GM12878 (cell line): ENCODE data around the gene ARHGEF3. TPM values are rescaled to one million over a fixed set of nuclear protein-coding genes. Genes with fewer than 3 reads are reported as not detected.

Source experiments
- ATF7 ChIP-seq: fragments of 450-650 bp; IDR thresholded peaks from 2 replicates; pipeline ENCODE4 v1.6.1; 2016; ENCODE audit warnings: low read depth, mild to moderate bottlenecking
- CREB1 ChIP-seq: IDR thresholded peaks from 2 replicates; pipeline ENCODE4 v1.6.1; 2012; ENCODE audit warnings: low read depth, mild to moderate bottlenecking, inconsistent platforms
- DPF2 ChIP-seq: fragments of 450-650 bp; IDR thresholded peaks from 2 replicates; pipeline ENCODE4 v1.6.1; 2017; ENCODE audit warnings: mild to moderate bottlenecking
- FOXM1 ChIP-seq: IDR thresholded peaks from 2 replicates; pipeline ENCODE4 v1.6.1; 2012; ENCODE audit warnings: low read depth, mild to moderate bottlenecking, inconsistent platforms, low read length, moderate library complexity
- HDAC6 ChIP-seq: fragments of 200-600 bp; sonication (generic); IDR thresholded peaks from one replicate; pipeline ENCODE4 v1.8.0; 2017; ENCODE audit warnings: antibody characterized with exemption; ENCODE audit not compliant: unreplicated experiment
- MEF2B ChIP-seq: fragments of 450-650 bp; IDR thresholded peaks from 2 replicates; pipeline ENCODE4 v1.6.1; 2018; ENCODE audit warnings: mild to moderate bottlenecking, moderate library complexity; ENCODE audit not compliant: partially characterized antibody, poor library complexity, severe bottlenecking
- NFXL1 ChIP-seq: fragments of 450-650 bp; IDR thresholded peaks from 2 replicates; pipeline ENCODE4 v1.6.1; 2017; ENCODE audit warnings: antibody characterized with exemption, mild to moderate bottlenecking, borderline replicate concordance
- RAD21 ChIP-seq: IDR thresholded peaks from 2 replicates; pipeline ENCODE4 v1.6.1; 2011; ENCODE audit warnings: mild to moderate bottlenecking, low read depth, low read length, moderate library complexity; ENCODE audit not compliant: insufficient read depth
- RBBP5 ChIP-seq: fragments of 200-600 bp; sonication (generic); conservative IDR thresholded peaks from 2 replicates; pipeline ENCODE4 v1.6.1; 2016
- RCOR1 ChIP-seq: conservative IDR thresholded peaks from 2 replicates; pipeline ENCODE4 v1.6.1; 2012; ENCODE audit warnings: low read depth, low read length, improper control_type of control experiment
- RELA ChIP-seq: fragments of 450-650 bp; IDR thresholded peaks from 2 replicates; pipeline ENCODE4 v1.8.0; 2014; ENCODE audit warnings: borderline replicate concordance; ENCODE audit not compliant: partially characterized antibody
- STAT3 ChIP-seq: IDR thresholded peaks from 2 replicates; pipeline ENCODE4 v1.6.1; 2011; ENCODE audit warnings: low read depth, low read length, improper control_type of control experiment
- TARDBP ChIP-seq: IDR thresholded peaks from 2 replicates; pipeline ENCODE4 v1.6.1; 2016; ENCODE audit warnings: borderline replicate concordance
- TBL1XR1 ChIP-seq: IDR thresholded peaks from 2 replicates; pipeline ENCODE4 v1.6.1; 2012; ENCODE audit warnings: low read depth, low read length, improper control_type of control experiment
- TCF3 ChIP-seq: IDR thresholded peaks from 2 replicates; pipeline ENCODE4 v1.6.1; 2012; ENCODE audit warnings: low read depth, mild to moderate bottlenecking, low read length, borderline replicate concordance; ENCODE audit not compliant: insufficient read depth
- ZBED1 ChIP-seq: IDR thresholded peaks from 2 replicates; pipeline ENCODE4 v1.6.1; 2016; ENCODE audit warnings: borderline replicate concordance
- ZNF207 ChIP-seq: fragments of 450-650 bp; IDR thresholded peaks from 2 replicates; pipeline ENCODE4 v1.6.1; 2014; ENCODE audit warnings: antibody characterized with exemption, mild to moderate bottlenecking, borderline replicate concordance
- ZNF217 ChIP-seq: fragments of 450-650 bp; IDR thresholded peaks from 2 replicates; pipeline ENCODE4 v1.6.1; 2017; ENCODE audit warnings: antibody characterized with exemption, mild to moderate bottlenecking
- ZNF24 ChIP-seq: fragments of 450-650 bp; IDR thresholded peaks from 2 replicates; pipeline ENCODE4 v1.6.1; 2017; ENCODE audit warnings: antibody characterized with exemption, mild to moderate bottlenecking
- ZNF622 ChIP-seq: fragments of 450-650 bp; IDR thresholded peaks from 2 replicates; pipeline ENCODE4 v1.6.1; 2017; ENCODE audit warnings: mild to moderate bottlenecking, inconsistent platforms
- ZSCAN29 ChIP-seq: fragments of 450-650 bp; IDR thresholded peaks from 2 replicates; pipeline ENCODE4 v1.6.1; 2017; ENCODE audit warnings: mild to moderate bottlenecking, moderate library complexity
- ZZZ3 ChIP-seq: IDR thresholded peaks from 2 replicates; pipeline ENCODE4 v1.6.1; 2011; ENCODE audit warnings: low read depth; ENCODE audit not compliant: control insufficient read depth, insufficient read length
- polyA plus RNA-seq, 11 experiments: library from polyadenylated mRNA; depleted of rRNA in 4 of 11; unstranded in 6 of 11; stranded (reverse) in 5 of 11; fragments of >200 nt; fragmentation: Nextera tagmentation in 4 of 11; fragmentation: Illumina TruSeq in 1 of 11; extraction: Ambion mirVana in 4 of 11; extraction: Trizol in 1 of 11; gene quantifications; 1 replicate in 1 of 11; 2 replicates in 10 of 11; pipeline versions ENCODE4 v1.2.1 to v1.2.3, GENCODE V29; 2011 to 2016; ENCODE audit warnings: inconsistent platforms in 2 of 11, missing spikeins in 2 of 11, low read depth in 1 of 11
- total RNA-seq, 4 experiments: library from RNA; depleted of rRNA in 3 of 4; stranded (reverse); fragments of >200 nt in 3 of 4; fragmentation: Illumina TruSeq in 1 of 4; extraction: Trizol in 1 of 4; gene quantifications; 2 replicates each; pipeline versions ENCODE4 v1.2.1 to v1.2.3, GENCODE V29; 2013 to 2021
- TF ChIP-seq, protein P1 (sequence below): IDR thresholded peaks from 2 replicates; pipeline ENCODE4 v1.6.1; 2011; ENCODE audit warnings: low read depth, mild to moderate bottlenecking, low read length, moderate library complexity, borderline replicate concordance; ENCODE audit errors: extremely low read depth
- TF ChIP-seq, protein P2 (sequence below): fragments of 450-650 bp; IDR thresholded peaks from 2 replicates; pipeline ENCODE4 v1.6.1; 2018; ENCODE audit warnings: mild to moderate bottlenecking, low read depth, moderate library complexity; ENCODE audit not compliant: partially characterized antibody
- TF ChIP-seq, protein P3 (sequence below): fragments of 450-650 bp; IDR thresholded peaks from 2 replicates; pipeline ENCODE4 v1.6.1; 2018; ENCODE audit warnings: borderline replicate concordance, mild to moderate bottlenecking; ENCODE audit not compliant: partially characterized antibody
- TF ChIP-seq, protein P4 (sequence below): fragments of 450-650 bp; IDR thresholded peaks from 2 replicates; pipeline ENCODE4 v1.6.1; 2017; ENCODE audit warnings: antibody characterized with exemption, mild to moderate bottlenecking, moderate library complexity

Gene ARHGEF3
- total and polyA plus RNA-seq, 10 of the 15 experiments (the other 5 are each of a cell fraction or from before 2014, with no cell fraction given) = 21.8 to 78.7 (median 56.2) TPM

DNA sequence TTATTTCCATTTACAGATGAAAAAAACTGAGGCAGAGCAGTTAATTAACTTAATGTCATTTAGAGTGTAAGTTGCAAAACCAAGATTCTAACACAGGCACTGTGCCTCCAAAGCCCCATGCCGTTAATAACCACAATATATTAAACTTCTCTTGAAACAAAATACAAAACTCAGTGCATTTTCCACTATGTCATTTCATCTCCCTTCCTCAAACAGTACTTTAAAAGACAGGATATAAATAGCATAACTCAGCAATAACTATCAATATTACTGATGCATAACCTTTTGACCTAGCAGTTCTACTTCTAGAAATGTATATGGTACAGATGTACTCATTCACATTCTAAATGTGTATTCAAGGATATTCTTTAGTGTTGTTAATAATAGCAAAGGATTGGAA lies 113.6 kb downstream of the ARHGEF3 start (continued):
- no peak for TF ChIP-seq ZNF207
- TF ChIP-seq ZNF24 = no peak
- TF ChIP-seq RBBP5 = no peak
- TF ChIP-seq TCF3 = no peak
- TF ChIP-seq HDAC6 = no peak
- TF ChIP-seq DPF2 = peak; percentile 52; the same call in 1 of the 2 replicates
- TF ChIP-seq, protein P1, sequence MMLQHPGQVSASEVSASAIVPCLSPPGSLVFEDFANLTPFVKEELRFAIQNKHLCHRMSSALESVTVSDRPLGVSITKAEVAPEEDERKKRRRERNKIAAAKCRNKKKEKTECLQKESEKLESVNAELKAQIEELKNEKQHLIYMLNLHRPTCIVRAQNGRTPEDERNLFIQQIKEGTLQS = no peak
- no peak for TF ChIP-seq TBL1XR1
- no peak for TF ChIP-seq TARDBP
- TF ChIP-seq FOXM1 = peak; percentile 70; the same call in 1 of the 2 replicates
- no peak for TF ChIP-seq ZBED1
- TF ChIP-seq MEF2B = peak; percentile 74
- no peak for TF ChIP-seq ZZZ3
- TF ChIP-seq, protein P2, sequence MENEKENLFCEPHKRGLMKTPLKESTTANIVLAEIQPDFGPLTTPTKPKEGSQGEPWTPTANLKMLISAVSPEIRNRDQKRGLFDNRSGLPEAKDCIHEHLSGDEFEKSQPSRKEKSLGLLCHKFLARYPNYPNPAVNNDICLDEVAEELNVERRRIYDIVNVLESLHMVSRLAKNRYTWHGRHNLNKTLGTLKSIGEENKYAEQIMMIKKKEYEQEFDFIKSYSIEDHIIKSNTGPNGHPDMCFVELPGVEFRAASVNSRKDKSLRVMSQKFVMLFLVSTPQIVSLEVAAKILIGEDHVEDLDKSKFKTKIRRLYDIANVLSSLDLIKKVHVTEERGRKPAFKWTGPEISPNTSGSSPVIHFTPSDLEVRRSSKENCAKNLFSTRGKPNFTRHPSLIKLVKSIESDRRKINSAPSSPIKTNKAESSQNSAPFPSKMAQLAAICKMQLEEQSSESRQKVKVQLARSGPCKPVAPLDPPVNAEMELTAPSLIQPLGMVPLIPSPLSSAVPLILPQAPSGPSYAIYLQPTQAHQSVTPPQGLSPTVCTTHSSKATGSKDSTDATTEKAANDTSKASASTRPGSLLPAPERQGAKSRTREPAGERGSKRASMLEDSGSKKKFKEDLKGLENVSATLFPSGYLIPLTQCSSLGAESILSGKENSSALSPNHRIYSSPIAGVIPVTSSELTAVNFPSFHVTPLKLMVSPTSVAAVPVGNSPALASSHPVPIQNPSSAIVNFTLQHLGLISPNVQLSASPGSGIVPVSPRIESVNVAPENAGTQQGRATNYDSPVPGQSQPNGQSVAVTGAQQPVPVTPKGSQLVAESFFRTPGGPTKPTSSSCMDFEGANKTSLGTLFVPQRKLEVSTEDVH = no peak
- TF ChIP-seq, protein P3, sequence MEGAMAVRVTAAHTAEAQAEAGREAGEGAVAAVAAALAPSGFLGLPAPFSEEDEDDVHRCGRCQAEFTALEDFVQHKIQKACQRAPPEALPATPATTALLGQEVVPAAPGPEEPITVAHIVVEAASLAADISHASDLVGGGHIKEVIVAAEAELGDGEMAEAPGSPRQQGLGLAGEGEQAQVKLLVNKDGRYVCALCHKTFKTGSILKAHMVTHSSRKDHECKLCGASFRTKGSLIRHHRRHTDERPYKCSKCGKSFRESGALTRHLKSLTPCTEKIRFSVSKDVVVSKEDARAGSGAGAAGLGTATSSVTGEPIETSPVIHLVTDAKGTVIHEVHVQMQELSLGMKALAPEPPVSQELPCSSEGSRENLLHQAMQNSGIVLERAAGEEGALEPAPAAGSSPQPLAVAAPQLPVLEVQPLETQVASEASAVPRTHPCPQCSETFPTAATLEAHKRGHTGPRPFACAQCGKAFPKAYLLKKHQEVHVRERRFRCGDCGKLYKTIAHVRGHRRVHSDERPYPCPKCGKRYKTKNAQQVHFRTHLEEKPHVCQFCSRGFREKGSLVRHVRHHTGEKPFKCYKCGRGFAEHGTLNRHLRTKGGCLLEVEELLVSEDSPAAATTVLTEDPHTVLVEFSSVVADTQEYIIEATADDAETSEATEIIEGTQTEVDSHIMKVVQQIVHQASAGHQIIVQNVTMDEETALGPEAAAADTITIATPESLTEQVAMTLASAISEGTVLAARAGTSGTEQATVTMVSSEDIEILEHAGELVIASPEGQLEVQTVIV = no peak
- no peak for TF ChIP-seq STAT3
- no peak for TF ChIP-seq NFXL1
- no peak for TF ChIP-seq RELA
- TF ChIP-seq ZNF217 = no peak
- TF ChIP-seq ZSCAN29 = no peak
- TF ChIP-seq RAD21 = no peak
- TF ChIP-seq CREB1 = no peak
- peak; percentile 93 for TF ChIP-seq ATF7
- no peak for TF ChIP-seq RCOR1
- no peak for TF ChIP-seq ZNF622
- TF ChIP-seq, protein P4, sequence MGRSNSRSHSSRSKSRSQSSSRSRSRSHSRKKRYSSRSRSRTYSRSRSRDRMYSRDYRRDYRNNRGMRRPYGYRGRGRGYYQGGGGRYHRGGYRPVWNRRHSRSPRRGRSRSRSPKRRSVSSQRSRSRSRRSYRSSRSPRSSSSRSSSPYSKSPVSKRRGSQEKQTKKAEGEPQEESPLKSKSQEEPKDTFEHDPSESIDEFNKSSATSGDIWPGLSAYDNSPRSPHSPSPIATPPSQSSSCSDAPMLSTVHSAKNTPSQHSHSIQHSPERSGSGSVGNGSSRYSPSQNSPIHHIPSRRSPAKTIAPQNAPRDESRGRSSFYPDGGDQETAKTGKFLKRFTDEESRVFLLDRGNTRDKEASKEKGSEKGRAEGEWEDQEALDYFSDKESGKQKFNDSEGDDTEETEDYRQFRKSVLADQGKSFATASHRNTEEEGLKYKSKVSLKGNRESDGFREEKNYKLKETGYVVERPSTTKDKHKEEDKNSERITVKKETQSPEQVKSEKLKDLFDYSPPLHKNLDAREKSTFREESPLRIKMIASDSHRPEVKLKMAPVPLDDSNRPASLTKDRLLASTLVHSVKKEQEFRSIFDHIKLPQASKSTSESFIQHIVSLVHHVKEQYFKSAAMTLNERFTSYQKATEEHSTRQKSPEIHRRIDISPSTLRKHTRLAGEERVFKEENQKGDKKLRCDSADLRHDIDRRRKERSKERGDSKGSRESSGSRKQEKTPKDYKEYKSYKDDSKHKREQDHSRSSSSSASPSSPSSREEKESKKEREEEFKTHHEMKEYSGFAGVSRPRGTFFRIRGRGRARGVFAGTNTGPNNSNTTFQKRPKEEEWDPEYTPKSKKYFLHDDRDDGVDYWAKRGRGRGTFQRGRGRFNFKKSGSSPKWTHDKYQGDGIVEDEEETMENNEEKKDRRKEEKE = no peak
